LNCaP clone FGC (cell line): ENCODE measurements around the gene ZNF385D.

ENCODE experiments used
- DNase-seq: peaks from one replicate; pipeline ENCODE4 v3.0.0-alpha.2; 2011; ENCODE audit warnings: low read depth
- H3K4me3 ChIP-seq: 2 replicates; pipeline ENCODE4 v1.5.1; 2011; ENCODE audit warnings: mild to moderate bottlenecking, low read depth, low read length, control low read depth
- TF ChIP-seq, protein P1 (sequence below): IDR thresholded peaks from 2 replicates; pipeline ENCODE4 v1.5.1; 2012; ENCODE audit warnings: mild to moderate bottlenecking; ENCODE audit not compliant: control insufficient read depth, insufficient read depth; ENCODE audit errors: extremely low read depth

Gene ZNF385D

GRCh38 chr3:21664996-21665395, 86.0 kb downstream of the ZNF385D start:
- TF ChIP-seq, protein P1, sequence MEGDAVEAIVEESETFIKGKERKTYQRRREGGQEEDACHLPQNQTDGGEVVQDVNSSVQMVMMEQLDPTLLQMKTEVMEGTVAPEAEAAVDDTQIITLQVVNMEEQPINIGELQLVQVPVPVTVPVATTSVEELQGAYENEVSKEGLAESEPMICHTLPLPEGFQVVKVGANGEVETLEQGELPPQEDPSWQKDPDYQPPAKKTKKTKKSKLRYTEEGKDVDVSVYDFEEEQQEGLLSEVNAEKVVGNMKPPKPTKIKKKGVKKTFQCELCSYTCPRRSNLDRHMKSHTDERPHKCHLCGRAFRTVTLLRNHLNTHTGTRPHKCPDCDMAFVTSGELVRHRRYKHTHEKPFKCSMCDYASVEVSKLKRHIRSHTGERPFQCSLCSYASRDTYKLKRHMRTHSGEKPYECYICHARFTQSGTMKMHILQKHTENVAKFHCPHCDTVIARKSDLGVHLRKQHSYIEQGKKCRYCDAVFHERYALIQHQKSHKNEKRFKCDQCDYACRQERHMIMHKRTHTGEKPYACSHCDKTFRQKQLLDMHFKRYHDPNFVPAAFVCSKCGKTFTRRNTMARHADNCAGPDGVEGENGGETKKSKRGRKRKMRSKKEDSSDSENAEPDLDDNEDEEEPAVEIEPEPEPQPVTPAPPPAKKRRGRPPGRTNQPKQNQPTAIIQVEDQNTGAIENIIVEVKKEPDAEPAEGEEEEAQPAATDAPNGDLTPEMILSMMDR, result no peak
- no peak overlapping the region for H3K4me3 ChIP-seq
- DNase-seq, result no peak

DNA sequence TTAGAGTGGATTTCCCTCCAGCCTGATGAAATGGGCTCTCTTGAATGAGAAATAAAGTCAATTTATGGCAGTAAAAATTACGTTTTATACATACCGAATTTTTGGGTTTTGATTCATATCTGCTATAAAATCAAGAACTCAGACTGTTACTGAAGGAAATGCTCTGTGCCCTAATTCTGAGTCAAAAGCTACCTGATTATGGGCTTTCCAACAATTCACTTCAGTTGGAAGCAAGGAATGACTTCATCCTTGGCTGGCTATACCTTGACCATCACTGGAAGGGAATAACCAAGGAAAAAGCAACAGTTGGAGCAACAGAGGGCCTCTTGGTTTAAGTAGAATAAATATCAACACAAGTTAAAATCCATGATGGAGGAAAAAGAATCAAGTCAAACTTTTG, 88.6 kb downstream of the ZNF385D start:
- H3K4me3 ChIP-seq, result no peak overlapping the region
- DNase-seq, result no peak
- TF ChIP-seq, protein P1, result no peak

DNA sequence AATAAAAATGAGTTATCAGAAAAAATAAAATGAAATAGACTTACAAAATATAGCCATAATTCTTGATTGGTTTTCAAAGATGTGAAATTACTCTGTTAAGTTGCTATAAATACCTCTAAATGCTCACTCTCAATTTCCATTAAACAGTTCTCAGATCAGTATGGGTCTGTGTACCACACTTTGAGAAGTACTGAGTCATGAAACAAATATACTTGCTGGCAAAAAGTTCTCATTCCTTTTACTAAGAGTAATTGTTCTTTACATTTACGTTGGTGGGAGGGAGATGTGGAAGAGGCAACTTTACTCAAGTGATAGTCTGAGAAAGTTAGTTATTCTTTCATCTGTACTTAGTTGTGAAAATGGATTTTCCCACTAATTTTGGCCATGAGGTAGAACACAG, 96.3 kb downstream of the ZNF385D start:
- TF ChIP-seq, protein P1, result no peak
- no peak for DNase-seq
- H3K4me3 ChIP-seq, result no peak overlapping the region

DNA sequence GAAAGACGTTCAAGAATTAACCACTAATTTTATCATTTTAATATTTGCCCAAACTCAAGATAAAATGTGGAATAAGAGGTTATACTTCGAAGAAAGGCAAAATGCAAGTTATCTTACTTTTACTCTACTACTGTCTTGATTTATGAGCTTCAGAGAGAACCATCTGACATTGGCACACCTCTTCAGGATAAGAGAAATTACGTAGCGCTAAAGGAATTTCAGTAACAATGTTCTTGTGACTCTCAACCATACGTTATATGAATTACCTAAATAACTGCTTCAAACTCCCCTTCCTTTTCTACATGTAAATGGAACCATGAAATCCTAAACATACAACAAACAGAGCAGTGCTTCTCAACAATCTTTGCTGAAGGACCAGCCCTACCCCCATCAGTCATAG, 96.8 kb downstream of the ZNF385D start:
- TF ChIP-seq, protein P1, result no peak
- H3K4me3 ChIP-seq, result no peak overlapping the region
- DNase-seq, result no peak

GRCh38 chr3:21649519-21649918, 101.5 kb downstream of the ZNF385D start:
- TF ChIP-seq, protein P1, result no peak
- H3K4me3 ChIP-seq, result no peak overlapping the region
- no peak for DNase-seq

- TF ChIP-seq, protein P1, result no peak
- no peak overlapping the region for H3K4me3 ChIP-seq
- no peak for DNase-seq
These were observed 103.0 kb downstream of the ZNF385D start for GRCh38 chr3:21647961-21648360.

GRCh38 chr3:21645121-21645897, 105.7 kb downstream of the ZNF385D start:
- no peak for DNase-seq
- no peak overlapping the region for H3K4me3 ChIP-seq
- TF ChIP-seq, protein P1, result no peak
